Stimulated activated CD4-positive, alpha-beta T cell treated with anti-CD3 and anti-CD28 coated beads, Interleukin-15, amount 100 ng/mL, for 1 hour (primary cell): Measurements from ENCODE around the gene CTNNB1.

ENCODE experiments used
- DNase-seq, 2 donors: peaks; one replicate each; pipeline ENCODE4 v3.0.0-alpha.2; 2020; ENCODE audit warnings: low read depth in 1 of 2, low spot score in 1 of 2

CTNNB1 gene

DNA sequence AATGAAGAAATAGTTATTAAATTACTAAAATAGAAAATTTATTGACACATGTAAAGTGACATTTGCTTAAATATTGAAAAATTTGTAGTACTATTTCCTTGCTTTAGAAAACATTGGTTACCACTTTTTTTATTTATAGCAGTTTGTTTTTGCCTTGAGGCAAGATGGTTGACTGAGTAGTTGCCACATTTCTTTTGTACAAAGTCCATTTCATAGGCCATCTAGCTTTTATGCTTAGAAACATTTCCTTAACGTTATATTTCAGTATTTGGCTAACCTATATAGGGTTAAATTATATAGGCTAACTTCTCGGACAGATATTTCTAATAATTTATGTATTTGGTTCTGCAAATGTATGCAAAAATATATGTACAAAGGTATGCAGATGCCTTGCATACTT lies 17.1 kb downstream of the CTNNB1 start:
- DNase-seq = no peak

DNA sequence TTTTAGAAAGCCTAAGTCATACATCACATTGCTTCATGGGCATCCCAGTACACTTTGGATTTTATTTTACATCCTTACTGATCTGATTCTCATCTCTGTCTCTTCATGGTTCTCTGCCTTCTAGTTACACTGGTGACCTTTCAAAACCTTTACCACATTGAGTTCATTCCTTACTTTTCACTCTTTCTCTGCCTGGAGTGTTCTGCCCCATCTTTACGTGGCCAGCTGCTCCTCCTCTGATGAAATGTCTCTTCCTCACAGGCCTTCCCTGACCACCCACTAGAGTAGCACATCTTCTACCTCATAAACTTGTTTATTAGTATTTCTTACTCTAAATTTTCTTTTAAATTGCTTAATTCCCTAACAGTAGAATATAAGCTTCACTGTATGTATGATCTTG lies 17.7 kb downstream of the CTNNB1 start:
- DNase-seq = no peak

DNA sequence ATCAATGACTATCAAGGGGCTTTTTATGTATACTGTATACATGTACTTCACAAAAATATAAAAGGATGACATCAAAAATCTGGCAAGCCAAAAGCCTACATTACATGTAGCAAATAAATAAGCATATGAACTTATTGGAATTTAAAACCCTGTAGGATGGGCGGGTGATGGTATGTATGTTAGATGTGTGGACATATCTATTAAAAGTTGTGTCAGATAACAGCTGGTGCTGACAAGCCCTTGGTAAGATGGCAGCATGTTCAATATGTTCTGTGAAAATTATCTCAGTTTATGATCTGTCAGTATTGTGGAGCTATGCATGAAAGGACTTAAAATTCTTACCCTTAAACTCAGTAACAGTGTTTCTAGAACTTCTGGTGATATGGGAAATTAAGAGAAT lies 20.1 kb downstream of the CTNNB1 start:
- no peak for DNase-seq

DNA sequence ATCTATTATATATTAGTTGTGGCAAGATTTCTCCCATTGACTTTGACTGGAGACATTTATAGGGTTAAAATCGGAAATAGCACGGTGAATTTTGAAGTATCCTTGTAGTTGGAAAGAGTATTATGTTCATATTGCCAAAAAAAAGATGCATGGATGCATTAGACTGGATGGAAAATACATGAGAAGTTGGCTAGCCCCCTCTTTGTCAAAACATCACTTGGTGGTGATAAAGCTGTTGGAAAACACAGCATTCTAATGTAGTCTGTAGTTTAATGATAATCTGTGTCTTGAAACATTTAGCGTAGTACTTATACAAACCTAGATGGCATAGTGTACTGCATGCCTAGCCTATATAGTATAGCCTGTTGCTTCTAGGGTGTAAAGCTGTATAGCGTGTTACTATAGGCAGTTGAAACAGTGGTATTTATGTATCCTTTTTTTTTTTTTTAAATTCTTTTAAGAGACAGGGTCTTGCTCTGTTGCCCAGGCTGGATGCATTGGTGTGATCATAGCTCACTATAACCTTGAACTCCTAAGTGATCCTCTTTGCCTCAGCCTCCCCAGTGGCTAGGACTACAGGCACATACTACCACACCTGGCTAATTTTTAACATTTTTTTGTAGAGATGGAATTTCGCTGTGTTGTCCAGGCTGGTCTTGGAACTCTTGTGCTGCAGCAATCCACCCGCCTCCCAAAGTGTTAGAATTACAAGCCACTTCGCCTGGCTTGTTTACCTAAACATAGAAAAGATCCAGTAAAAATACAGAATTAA lies 21.8 kb downstream of the CTNNB1 start:
- DNase-seq = no peak

DNA sequence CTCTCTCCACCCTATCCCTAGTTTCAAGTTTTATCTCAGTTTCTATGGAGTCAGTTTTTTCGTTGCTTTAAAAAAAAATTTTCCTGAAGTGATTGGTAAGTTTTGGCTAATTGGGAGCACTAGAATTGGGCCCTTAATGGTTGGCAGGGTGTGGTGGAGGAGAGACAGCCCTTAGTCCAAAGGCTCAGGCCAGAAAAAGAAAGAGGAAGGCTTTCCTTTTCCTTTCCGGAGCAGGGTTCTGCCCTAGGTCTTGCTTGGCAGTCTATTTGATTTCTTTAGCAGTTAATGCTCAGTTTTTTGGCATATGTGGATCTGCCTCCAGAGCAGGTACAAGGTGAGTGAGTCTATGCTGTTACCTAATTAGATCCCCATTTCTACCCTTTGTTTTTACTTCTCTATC lies 22.7 kb downstream of the CTNNB1 start:
- DNase-seq = no peak

DNA sequence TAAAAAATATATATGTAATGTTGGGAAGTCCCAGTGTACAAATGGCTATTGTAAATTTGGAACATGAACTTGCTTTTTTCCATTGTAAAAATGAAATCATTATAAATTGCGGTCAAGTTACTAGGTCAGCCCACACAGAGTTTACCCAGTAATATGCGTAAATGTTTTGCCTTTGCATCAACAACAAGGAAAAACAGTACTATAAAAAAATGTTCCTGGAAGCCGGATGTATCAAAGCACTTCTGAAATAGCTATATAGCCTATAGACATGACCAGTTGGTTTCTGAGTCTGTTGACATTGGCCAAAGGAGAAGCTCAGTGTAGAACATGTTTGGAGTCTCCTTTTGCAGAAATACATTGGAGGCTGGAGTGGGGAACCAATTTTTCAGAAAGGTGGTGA lies 23.2 kb downstream of the CTNNB1 start:
- no peak for DNase-seq

DNA sequence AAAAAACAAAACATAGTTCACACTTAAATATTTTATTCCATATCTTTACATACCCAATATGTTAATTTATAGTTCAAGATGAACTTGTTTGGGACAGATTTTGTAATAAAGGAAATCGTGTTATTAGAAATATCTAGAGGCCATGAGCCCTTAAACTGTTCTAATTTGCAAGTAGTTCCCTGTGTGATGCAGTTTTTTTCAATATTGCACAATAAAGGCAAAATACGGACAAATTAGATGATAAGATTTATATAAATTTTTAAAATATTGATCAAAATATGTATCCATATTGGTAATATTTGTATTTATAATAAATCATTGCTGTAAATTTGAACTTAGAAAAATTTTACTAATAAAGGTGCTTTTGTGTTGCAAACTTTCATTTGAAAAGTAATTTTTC lies 23.8 kb downstream of the CTNNB1 start:
- DNase-seq = no peak

DNA sequence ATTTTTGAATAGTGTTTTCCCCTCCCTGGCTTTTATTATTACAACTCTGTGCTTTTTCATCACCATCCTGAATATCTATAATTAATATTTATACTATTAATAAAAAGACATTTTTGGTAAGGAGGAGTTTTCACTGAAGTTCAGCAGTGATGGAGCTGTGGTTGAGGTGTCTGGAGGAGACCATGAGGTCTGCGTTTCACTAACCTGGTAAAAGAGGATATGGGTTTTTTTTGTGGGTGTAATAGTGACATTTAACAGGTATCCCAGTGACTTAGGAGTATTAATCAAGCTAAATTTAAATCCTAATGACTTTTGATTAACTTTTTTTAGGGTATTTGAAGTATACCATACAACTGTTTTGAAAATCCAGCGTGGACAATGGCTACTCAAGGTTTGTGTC lies 24.4 kb downstream of the CTNNB1 start:
- no peak for DNase-seq

DNA sequence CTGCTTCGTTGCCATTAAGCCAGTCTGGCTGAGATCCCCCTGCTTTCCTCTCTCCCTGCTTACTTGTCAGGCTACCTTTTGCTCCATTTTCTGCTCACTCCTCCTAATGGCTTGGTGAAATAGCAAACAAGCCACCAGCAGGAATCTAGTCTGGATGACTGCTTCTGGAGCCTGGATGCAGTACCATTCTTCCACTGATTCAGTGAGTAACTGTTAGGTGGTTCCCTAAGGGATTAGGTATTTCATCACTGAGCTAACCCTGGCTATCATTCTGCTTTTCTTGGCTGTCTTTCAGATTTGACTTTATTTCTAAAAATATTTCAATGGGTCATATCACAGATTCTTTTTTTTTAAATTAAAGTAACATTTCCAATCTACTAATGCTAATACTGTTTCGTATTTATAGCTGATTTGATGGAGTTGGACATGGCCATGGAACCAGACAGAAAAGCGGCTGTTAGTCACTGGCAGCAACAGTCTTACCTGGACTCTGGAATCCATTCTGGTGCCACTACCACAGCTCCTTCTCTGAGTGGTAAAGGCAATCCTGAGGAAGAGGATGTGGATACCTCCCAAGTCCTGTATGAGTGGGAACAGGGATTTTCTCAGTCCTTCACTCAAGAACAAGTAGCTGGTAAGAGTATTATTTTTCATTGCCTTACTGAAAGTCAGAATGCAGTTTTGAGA lies 25.0 kb downstream of the CTNNB1 start:
- DNase-seq = no peak

DNA sequence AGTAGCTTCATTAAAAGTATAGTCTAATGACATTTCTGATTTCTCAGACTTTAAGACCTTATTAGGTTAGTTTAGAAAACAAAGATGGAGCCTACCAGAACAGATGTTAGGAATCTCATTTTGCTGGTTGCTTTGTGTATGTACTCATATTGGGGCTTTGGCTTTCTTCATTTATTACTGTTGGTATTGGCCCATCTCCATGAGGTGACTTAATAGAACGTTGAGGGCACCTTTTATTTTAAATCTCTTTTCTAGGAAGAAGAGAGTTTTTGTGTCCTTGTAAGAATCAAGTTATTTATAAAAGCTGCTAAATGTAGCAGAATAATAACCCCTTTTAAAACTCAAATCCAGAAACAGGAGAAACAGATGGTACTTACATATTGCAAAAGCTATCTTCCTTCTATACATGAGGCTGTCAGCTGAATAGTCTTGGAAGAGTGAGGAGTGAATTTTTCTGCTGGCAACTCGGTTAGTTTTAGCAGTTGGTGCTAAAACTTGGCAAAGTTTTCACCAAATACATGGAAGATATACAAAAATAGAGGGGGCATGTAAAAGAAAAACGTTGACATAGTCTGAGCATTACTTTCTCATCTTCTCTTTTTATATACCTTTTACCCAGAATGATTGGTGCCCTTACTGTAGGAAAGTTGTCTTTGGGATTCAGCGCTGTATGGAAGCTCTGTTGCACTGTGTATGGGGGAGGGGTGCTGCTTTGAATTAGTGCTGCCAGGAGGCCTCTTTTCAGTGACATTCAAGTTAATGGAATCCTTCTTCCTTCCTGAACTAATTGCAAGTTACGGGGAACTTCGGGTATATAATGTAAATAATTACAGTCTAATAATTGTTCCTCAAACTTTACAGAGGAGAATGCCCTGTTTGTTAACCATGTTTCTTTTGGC lies 35.8 kb downstream of the CTNNB1 start:
- DNase-seq = no peak

DNA sequence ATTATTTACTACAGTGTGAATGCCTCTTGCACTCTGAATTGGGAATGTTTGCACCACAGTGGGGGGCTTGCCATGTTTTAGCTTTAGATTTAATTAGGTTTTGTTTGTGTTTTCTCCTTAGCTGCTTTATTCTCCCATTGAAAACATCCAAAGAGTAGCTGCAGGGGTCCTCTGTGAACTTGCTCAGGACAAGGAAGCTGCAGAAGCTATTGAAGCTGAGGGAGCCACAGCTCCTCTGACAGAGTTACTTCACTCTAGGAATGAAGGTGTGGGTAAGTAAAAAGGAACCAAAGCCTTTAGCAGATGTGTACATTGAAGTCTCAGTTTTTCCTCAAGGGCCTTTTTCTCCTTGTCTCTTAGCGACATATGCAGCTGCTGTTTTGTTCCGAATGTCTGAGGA lies 36.9 kb downstream of the CTNNB1 start:
- no peak for DNase-seq

DNA sequence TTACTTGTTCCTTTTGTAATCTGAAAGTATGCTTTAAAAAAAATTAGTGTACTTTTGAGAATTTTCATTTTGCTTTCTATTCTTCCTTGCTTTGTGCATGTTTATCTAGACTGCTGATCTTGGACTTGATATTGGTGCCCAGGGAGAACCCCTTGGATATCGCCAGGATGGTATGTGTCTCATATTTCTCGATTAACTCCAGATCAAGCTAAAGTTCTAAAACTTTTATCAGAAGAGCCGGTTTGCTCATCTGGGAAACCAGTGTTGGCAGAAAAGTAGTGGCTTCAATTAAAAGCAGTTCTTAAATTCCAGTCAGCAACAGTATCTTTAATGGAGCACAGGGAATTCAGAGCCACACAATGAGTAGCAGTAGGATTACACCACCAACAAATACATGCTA lies 38.6 kb downstream of the CTNNB1 start:
- no peak for DNase-seq

DNA sequence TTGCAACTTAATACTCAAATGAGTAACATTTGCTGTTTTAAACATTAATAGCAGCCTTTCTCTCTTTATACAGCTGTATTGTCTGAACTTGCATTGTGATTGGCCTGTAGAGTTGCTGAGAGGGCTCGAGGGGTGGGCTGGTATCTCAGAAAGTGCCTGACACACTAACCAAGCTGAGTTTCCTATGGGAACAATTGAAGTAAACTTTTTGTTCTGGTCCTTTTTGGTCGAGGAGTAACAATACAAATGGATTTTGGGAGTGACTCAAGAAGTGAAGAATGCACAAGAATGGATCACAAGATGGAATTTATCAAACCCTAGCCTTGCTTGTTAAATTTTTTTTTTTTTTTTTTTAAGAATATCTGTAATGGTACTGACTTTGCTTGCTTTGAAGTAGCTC lies 40.3 kb downstream of the CTNNB1 start:
- no peak for DNase-seq

DNA sequence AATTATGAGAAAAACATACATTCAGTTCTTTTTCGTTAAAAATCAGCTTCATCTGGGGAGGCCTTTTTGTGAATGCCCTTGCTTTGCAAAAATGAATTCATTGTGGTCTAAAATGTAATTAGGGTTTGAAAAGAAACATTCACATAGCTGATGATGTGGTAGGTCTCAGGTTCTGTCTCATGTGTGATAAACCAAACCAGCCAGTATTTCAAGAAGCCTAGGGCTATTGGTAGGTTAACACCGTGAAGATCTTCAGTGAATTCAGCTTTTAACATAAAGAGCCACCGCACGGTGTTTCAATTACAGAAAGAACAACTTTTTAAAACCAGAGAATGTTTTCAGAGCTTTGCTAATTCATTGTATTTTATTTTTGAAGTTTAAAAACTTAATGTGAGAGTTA lies 41.9 kb downstream of the CTNNB1 start:
- DNase-seq = no peak

DNA sequence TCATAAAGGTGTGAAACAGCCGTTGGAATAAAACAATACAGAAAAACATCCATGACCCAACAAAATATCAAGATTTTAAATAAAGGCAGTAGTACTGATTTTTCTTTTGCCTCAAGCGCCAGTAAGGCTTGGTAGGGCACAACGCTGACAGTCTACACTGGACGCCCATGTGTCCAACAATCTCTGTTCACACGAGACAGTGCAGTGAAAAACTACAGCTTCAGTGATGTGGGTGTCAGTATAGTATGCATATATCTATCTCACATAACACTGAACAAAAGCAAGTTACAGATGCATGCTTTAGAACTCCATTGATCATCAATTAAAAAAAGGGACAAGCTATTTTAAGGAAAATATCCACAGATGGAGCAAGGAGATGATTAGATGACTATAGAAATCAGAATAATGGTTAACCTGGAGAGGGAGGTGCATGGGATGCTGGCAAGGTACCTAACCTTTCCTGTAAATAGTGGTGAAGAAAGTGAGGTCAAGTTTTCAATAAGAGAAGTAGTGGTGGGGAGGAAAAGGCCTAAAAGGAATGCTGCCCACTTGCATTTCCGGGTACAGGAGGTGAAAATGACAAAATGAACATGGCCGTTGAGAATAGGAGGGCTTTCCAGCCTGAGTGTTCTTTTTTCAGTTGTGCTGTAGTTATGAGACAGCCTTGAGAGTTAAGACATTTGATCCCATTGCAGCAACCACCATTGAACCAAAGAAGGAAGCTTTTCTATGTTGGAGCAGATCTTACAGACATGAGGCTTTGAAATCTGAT lies 42.7 kb downstream of the CTNNB1 start:
- no peak for DNase-seq

DNA sequence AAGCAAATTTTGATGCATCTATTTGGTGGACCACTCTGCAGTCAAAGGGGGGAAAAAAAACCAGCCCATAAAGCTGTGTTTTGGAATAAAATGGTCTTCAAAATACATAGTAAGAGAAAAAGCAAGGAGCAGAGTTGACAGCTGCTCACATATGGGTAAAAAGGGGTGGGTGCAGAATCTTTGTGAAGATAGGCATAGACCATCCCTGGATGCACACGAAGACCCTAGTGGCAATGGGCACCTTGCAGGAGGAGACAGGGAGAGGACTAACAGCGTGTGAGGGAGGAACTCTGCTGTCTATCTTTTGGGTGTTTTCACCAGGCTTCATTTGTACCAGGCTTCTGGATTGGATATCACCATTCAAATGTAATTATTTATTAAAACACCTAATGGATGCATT lies 43.9 kb downstream of the CTNNB1 start:
- no peak for DNase-seq

DNA sequence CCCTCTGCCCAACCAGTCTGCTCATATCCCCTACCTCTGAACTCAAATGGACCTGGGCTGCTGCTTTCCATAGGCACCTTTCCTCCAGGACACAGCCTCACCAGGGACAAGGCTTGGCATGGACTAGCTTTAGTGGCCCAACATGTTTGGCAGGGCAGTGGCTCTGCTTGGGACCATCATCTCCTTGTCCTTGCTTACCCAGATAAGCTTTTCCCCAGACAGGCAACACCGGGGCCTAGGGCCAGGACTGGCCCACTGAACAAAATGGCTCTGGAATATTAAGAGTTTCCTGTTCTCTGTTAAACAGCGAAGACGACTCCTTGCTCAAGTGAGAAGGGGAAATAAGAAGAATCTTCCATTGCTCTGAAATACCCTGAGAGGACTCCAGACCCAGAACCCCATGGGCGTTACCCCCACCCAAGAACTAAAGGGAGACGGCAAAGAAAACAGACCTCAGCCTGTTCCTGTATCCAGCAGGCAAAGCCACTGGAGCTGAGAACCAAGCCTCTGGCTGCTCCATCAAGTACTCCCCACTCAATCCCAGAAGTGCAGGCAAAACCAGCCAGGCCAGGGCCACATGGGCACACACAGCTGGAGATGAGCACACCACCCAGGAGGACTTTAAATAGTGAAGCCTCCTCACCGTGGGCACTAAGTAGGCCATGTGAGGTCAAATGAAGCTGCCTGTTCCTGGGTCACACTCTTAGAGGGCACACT lies 45.5 kb downstream of the CTNNB1 start:
- no peak for DNase-seq

DNA sequence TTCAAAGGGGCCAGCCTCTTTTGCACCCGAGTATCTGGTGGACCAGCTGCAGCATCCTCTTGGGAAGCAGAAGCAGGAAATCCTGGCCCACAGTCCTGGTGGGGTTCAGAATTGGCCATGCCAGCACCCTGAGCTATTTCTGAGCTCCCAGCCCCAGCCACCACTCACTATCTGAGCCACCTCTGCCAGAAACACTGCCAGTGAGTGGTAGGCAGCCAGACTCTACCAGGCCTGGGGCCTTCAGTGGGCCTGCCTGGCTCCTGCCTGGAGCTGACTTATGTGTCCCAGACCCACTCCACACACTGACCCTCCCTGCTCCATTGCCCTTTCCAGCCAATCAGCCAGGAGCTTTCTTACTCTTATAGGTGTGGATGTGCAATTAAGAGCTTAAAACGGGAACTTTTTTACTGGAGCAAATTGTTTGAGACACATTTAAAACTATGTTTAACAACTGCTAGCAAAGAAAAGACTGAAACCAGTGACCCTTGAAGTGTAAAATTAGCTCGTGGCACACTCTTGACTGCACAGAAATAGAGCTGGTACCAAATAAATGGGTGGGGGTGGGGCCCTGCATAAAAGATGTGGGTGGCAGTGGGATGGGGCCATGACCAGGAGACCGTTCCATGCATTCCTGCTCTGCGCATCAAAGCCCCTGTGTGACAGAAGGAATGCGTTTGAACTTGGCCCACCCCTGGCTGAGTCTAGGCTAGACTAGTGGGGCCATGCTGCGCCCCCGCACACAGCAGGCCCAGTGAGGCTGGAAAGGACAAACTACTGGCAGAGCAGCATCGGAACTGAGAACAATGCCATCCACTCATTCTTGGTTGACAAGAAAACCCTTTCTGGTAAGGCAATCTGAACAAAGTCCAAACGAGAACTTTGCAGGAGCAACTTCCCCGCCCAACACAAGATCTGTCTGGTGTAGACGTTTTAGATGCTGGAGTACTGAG lies 48.0 kb downstream of the CTNNB1 start:
- no peak for DNase-seq

DNA sequence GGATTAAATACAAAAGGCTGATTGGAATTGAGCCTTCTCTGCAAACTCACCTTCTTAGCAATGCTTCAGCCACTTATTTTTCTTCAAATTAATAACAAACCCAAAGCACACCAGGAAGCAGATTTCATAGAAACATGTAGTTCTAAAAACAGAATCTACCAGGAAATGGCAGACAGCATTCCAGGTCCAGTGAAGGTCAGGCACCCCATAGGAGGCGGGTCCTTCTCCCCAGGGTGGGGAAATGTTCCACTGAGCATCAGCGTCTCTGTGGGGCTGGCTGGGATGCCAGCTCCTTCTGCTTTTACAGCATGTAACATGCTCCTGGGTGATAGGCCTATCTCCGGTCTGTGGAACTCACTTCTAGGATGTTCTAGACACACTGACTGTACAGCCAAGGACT lies 49.2 kb downstream of the CTNNB1 start:
- no peak for DNase-seq
